ENCODE results near the gene STXBP6.

Gene STXBP6

GRCh38 chr14:24924544-24924943 lies 125.4 kb downstream of the STXBP6 start:
- no peak for DNase-seq (ENCODE audit: low read depth)
- H3K4me3 ChIP-seq (ENCODE audit: control insufficient read depth, low read depth, low read length) = no peak overlapping the region
- no peak for TF ChIP-seq CTCF (IDR thresholded peaks at IDR 0.05; ENCODE audit: control insufficient read depth, insufficient read depth, low read depth, low read length, missing control alignments)

- no peak for TF ChIP-seq CTCF (IDR thresholded peaks at IDR 0.05; ENCODE audit: control insufficient read depth, insufficient read depth, low read depth, low read length, missing control alignments)
Observed at GRCh38 chr14:24921903-24922302, 128.0 kb downstream of the STXBP6 start.

GRCh38 chr14:24920265-24921075 lies 129.5 kb downstream of the STXBP6 start:
- H3K4me3 ChIP-seq (ENCODE audit: control insufficient read depth, low read depth, low read length) = no peak overlapping the region
- DNase-seq (ENCODE audit: low read depth) = no peak
- TF ChIP-seq CTCF (IDR thresholded peaks at IDR 0.05; ENCODE audit: control insufficient read depth, insufficient read depth, low read depth, low read length, missing control alignments) = no peak

More at GRCh38 chr14:24921903-24922302, 128.0 kb downstream of the STXBP6 start:
- no peak overlapping the region for H3K4me3 ChIP-seq (ENCODE audit: control insufficient read depth, low read depth, low read length)
- no peak for DNase-seq (ENCODE audit: low read depth)

GRCh38 chr14:24918822-24919221 lies 131.1 kb downstream of the STXBP6 start:
- no peak overlapping the region for H3K4me3 ChIP-seq (ENCODE audit: control insufficient read depth, low read depth, low read length)
- DNase-seq (ENCODE audit: low read depth) = no peak
- TF ChIP-seq CTCF (IDR thresholded peaks at IDR 0.05; ENCODE audit: control insufficient read depth, insufficient read depth, low read depth, low read length, missing control alignments) = no peak

GRCh38 chr14:24915958-24916595 lies 133.9 kb downstream of the STXBP6 start:
- no peak overlapping the region for H3K4me3 ChIP-seq (ENCODE audit: control insufficient read depth, low read depth, low read length)
- no peak for DNase-seq (ENCODE audit: low read depth)
- TF ChIP-seq CTCF (IDR thresholded peaks at IDR 0.05; ENCODE audit: control insufficient read depth, insufficient read depth, low read depth, low read length, missing control alignments) = no peak

GRCh38 chr14:24915403-24915921 lies 134.5 kb downstream of the STXBP6 start:
- no peak for DNase-seq (ENCODE audit: low read depth)
- no peak overlapping the region for H3K4me3 ChIP-seq (ENCODE audit: control insufficient read depth, low read depth, low read length)
- no peak for TF ChIP-seq CTCF (IDR thresholded peaks at IDR 0.05; ENCODE audit: control insufficient read depth, insufficient read depth, low read depth, low read length, missing control alignments)
